ENCODE measurements around the gene COL6A3.

GRCh38 chr2:237281836-237282306 is 132.1 kb downstream of the COL6A3 start:
- TF ChIP-seq, protein P1, sequence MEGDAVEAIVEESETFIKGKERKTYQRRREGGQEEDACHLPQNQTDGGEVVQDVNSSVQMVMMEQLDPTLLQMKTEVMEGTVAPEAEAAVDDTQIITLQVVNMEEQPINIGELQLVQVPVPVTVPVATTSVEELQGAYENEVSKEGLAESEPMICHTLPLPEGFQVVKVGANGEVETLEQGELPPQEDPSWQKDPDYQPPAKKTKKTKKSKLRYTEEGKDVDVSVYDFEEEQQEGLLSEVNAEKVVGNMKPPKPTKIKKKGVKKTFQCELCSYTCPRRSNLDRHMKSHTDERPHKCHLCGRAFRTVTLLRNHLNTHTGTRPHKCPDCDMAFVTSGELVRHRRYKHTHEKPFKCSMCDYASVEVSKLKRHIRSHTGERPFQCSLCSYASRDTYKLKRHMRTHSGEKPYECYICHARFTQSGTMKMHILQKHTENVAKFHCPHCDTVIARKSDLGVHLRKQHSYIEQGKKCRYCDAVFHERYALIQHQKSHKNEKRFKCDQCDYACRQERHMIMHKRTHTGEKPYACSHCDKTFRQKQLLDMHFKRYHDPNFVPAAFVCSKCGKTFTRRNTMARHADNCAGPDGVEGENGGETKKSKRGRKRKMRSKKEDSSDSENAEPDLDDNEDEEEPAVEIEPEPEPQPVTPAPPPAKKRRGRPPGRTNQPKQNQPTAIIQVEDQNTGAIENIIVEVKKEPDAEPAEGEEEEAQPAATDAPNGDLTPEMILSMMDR (IDR thresholded peaks at IDR 0.05) = no peak
- TF ChIP-seq EP300 (IDR thresholded peaks at IDR 0.05; ENCODE audit: borderline replicate concordance in 1 of 2, low read depth in 1 of 2, low read length in 1 of 2) = peak; percentile 53 to 59; a peak in 3 of 4 replicates
- no peak for TF ChIP-seq CHD2 (IDR thresholded peaks at IDR 0.05; ENCODE audit: low read length, partially characterized antibody)
- TF ChIP-seq, protein P2, sequence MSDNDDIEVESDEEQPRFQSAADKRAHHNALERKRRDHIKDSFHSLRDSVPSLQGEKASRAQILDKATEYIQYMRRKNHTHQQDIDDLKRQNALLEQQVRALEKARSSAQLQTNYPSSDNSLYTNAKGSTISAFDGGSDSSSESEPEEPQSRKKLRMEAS (IDR thresholded peaks at IDR 0.05; ENCODE audit: low read depth) = 0 out of 2 replicates have a peak, but pooled peaks have one; percentile 27
- no peak for TF ChIP-seq RAD21 (IDR thresholded peaks at IDR 0.05; ENCODE audit: low read length)
- 0 out of 2 replicates have a peak, but pooled peaks have one; percentile 7 for TF ChIP-seq TAF1 (IDR thresholded peaks at IDR 0.05; ENCODE audit: borderline replicate concordance, low read depth, low read length)
- TF ChIP-seq, protein P3, sequence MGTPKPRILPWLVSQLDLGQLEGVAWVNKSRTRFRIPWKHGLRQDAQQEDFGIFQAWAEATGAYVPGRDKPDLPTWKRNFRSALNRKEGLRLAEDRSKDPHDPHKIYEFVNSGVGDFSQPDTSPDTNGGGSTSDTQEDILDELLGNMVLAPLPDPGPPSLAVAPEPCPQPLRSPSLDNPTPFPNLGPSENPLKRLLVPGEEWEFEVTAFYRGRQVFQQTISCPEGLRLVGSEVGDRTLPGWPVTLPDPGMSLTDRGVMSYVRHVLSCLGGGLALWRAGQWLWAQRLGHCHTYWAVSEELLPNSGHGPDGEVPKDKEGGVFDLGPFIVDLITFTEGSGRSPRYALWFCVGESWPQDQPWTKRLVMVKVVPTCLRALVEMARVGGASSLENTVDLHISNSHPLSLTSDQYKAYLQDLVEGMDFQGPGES (IDR thresholded peaks at IDR 0.05; ENCODE audit: low read depth, low read length) = no peak
- TF ChIP-seq POLR2AphosphoS5 (IDR thresholded peaks at IDR 0.05; ENCODE audit: low read depth, low read length) = peak; percentile 27; the same call in 1 of the 2 replicates
- TF ChIP-seq, protein P4, sequence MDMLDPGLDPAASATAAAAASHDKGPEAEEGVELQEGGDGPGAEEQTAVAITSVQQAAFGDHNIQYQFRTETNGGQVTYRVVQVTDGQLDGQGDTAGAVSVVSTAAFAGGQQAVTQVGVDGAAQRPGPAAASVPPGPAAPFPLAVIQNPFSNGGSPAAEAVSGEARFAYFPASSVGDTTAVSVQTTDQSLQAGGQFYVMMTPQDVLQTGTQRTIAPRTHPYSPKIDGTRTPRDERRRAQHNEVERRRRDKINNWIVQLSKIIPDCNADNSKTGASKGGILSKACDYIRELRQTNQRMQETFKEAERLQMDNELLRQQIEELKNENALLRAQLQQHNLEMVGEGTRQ (IDR thresholded peaks at IDR 0.05; ENCODE audit: borderline replicate concordance, low read depth, low read length) = no peak
- peak; percentile 43; the same call in 1 of the 2 replicates for TF ChIP-seq TEAD4 (IDR thresholded peaks at IDR 0.05; ENCODE audit: borderline replicate concordance, insufficient read depth)
- no peak for TF ChIP-seq EZH2phosphoT487 (IDR thresholded peaks at IDR 0.05; ENCODE audit: borderline replicate concordance, low read depth)
- TF ChIP-seq GABPA (IDR thresholded peaks at IDR 0.05; ENCODE audit: low read depth) = no peak

Measured in SK-N-SH (cell line).